Psoas muscle (tissue), 8 donors: ENCODE results near the gene INSYN2B. TPM values are rescaled to one million over a fixed set of nuclear protein-coding genes. Genes with fewer than 3 reads are reported as not detected.

Source experiments
- ATAC-seq, 4 donors: fragments of 200-7000 bp; cut with Tn5 transposase; one replicate each; pipeline ENCODE4 v1.9.1; 2020; ENCODE audit warnings: moderate library complexity in 3 of 4, mild to moderate bottlenecking in 2 of 4
- DNase-seq, 2 donors: peaks; one replicate each; pipeline ENCODE4 v3.0.0-alpha.2; 2020
- H3K27ac ChIP-seq: fragments of 200-600 bp; one replicate; pipeline ENCODE4 v1.8.0; 2022
- H3K27me3 ChIP-seq, 3 donors: fragments of 200-600 bp in 1 of 3; one replicate each; pipeline versions ENCODE4 v1.6.1 to v1.8.0; 2013 to 2022; ENCODE audit warnings: low read length in 2 of 3, mild to moderate bottlenecking in 2 of 3, moderate library complexity in 1 of 3; ENCODE audit not compliant: insufficient read depth in 3 of 3
- H3K36me3 ChIP-seq, 2 donors: fragments of 200-600 bp in 1 of 2; one replicate each; pipeline versions ENCODE4 v1.6.1 to v1.8.0; 2013 to 2022; ENCODE audit warnings: low read depth in 1 of 2, mild to moderate bottlenecking in 1 of 2, moderate library complexity in 1 of 2; ENCODE audit not compliant: insufficient read depth in 1 of 2
- H3K4me1 ChIP-seq: fragments of 200-600 bp; one replicate; pipeline ENCODE4 v1.8.0; 2022
- H3K4me3 ChIP-seq: fragments of 200-600 bp; one replicate; pipeline ENCODE4 v1.8.0; 2022; ENCODE audit warnings: mild to moderate bottlenecking
- H3K9me3 ChIP-seq: fragments of 200-600 bp; one replicate; pipeline ENCODE4 v1.8.0; 2022
- WGBS, 3 donors: extraction: QIAGEN DNeasy Blood & Tissue Kit; methylation state at CpG; one replicate each; pipeline versions ENCODE4 v1.1.6 to v1.1.7; 2013; 5-methylcytosine and 5-hydroxymethylcytosine counted together
- intact Hi-C, 2 donors: fragments of 100-400 bp; cut with DNase I; formaldehyde crosslinking; loops; one replicate each; pipeline versions ENCODE4 v1.11.0 to v1.14.2; 2022
- polyA plus RNA-seq, 3 donors: library from polyadenylated mRNA; stranded (reverse); fragments of 200-250 nt; gene quantifications; one replicate each; pipeline ENCODE4 v1.2.3, GENCODE V29; 2013
- total RNA-seq, 4 donors: library from RNA; stranded (reverse); fragmentation: NEBNext Ultra II Directional in 2 of 4; extraction: Animal tissue kit (Norgen Biotek cat#: 25700) in 2 of 4; gene quantifications; one replicate each; pipeline versions ENCODE4 v1.2.1 to v1.2.4, GENCODE V29; 2021 to 2023
- TF ChIP-seq, protein P1 (sequence below): fragments of 200-600 bp; IDR thresholded peaks from one replicate; pipeline ENCODE4 v1.8.0; 2022; ENCODE audit warnings: antibody characterized with exemption
- donor health status: healthy with polysubstance abuse.
- donor health status: DM: no; HTN: no; CAD: no; lungs with moderate emphysema.
- donor health status: Bipolar disorder and iron deficiency.
- donor health status: healthy.
- donor health status: DM: yes; HTN: yes; CAD: no.
- donor health status: DM: no; HTN: no; CAD: no.
- donor health status: DM: no; HTN: no; CAD: no.
- donor health status: DM: yes; HTN: yes; CAD: no.

The INSYN2B gene
- total and polyA plus RNA-seq, 7 donors: 0.01 TPM; not detected in 6

DNA sequence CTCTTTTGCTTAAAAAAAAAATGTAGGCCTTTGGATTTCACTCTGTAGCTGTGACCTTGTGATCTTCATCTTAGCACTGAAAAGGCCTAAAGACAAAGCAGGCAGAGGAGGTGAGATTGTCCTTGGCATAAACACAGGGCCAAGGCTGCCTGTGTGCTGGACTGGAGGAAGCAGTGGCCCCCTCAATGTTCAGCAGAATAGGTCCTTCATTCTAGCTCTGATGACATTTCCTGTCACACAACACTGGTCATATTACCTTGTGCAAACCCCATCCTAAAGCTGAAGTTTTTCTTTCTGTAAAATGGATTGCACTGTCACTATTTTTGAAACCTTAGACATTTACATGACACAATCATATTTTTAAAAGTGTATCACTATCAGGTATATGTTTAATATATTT lies 147.4 kb downstream of the INSYN2B start:
- TF ChIP-seq, protein P1, sequence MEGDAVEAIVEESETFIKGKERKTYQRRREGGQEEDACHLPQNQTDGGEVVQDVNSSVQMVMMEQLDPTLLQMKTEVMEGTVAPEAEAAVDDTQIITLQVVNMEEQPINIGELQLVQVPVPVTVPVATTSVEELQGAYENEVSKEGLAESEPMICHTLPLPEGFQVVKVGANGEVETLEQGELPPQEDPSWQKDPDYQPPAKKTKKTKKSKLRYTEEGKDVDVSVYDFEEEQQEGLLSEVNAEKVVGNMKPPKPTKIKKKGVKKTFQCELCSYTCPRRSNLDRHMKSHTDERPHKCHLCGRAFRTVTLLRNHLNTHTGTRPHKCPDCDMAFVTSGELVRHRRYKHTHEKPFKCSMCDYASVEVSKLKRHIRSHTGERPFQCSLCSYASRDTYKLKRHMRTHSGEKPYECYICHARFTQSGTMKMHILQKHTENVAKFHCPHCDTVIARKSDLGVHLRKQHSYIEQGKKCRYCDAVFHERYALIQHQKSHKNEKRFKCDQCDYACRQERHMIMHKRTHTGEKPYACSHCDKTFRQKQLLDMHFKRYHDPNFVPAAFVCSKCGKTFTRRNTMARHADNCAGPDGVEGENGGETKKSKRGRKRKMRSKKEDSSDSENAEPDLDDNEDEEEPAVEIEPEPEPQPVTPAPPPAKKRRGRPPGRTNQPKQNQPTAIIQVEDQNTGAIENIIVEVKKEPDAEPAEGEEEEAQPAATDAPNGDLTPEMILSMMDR: no peak
- no peak overlapping the region for H3K27ac ChIP-seq
- no peaks in the 10 kb centered on the region for H3K9me3 ChIP-seq
- no peak overlapping the region for H3K4me3 ChIP-seq
- no peaks in the 10 kb centered on the region for H3K27me3 ChIP-seq
- H3K4me1 ChIP-seq: no peaks in the 10 kb centered on the region
- no peaks in the 10 kb centered on the region for H3K36me3 ChIP-seq
- intact Hi-C loops: no loop called here
- ATAC-seq (no peak), DNase-seq (no peak)

DNA sequence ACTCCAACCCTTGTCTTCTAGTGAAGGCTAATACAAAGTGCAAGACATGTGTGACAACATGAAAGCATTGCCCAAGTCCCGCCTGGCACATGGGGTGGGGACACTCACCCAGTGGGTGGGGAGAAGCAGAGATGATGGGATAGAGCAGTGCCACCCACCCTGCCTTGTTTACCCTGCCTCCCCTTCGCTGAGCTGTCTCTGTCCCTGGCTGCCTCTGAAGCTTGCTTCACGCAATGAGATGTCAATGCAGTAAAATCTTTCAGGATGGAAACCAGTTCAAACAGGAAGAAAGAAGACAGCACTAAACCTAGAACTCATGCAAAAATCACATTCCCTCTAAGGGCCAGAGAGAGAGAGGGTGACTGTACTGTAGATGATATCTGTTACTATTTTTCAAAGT lies 148.0 kb downstream of the INSYN2B start:
- 72 to 79% (median 76%) methylated on average over 3 of the region's 3 CpGs for WGBS, 3 donors
- Histone ChIP-seq H3K27ac (no peak overlapping the region), H3K4me3 (no peak overlapping the region), H3K27me3 (no peaks in the 10 kb centered on the region), H3K9me3 (no peaks in the 10 kb centered on the region), H3K4me1 (no peaks in the 10 kb centered on the region), H3K36me3 (no peaks in the 10 kb centered on the region)
- TF ChIP-seq, protein P1: no peak
- intact Hi-C loops: no loop called here
- DNase-seq (no peak), ATAC-seq (no peak)

DNA sequence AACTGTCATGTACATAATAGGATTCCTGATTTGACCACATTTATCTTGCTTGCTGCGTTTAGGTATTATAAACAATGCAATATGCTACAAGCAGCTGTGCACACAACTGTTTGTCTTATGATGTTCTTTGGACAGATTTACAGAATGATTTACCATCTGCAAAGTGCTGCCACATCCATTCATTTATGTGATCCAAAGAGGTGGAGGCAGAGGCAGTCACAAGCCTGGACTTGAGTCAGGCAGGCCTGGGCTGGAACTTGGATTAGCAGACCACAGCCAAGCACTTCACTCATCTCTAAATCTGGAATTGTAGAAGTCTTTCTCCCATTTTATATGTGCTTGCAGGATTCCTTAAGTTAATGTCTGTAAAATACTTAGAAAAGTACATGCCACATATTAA lies 149.0 kb downstream of the INSYN2B start:
- no peak for DNase-seq
- no peaks in the 10 kb centered on the region for H3K9me3 ChIP-seq
- H3K27ac ChIP-seq: no peak overlapping the region
- intact Hi-C loops: no loop called here
- TF ChIP-seq, protein P1: no peak
- no peak for ATAC-seq
- H3K36me3 ChIP-seq: no peaks in the 10 kb centered on the region
- H3K27me3 ChIP-seq: no peaks in the 10 kb centered on the region
- H3K4me1 ChIP-seq: no peaks in the 10 kb centered on the region
- no peak overlapping the region for H3K4me3 ChIP-seq
- 69 to 86% (median 69%) methylated on average over 1 of the region's 1 CpG for WGBS, 3 donors

DNA sequence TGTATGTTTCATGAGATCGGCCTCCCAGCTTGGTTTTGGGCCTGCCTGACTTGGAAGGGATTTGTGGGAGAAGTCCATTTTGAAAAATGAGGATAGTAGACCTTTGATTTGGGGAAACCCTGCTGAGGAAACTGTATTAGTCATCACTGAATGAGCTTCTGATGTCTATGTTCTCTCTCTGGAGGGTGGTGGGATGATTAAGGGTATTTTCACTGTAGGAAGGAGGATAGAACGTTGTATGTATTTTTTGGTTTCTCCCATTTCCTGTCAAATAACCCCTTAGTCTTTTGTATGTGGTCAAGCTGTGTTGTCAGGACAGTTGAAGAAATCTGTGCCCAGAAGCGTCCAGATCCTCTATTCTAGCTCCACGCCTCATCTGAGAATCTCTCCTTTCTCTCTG lies 151.9 kb downstream of the INSYN2B start:
- intact Hi-C loops: no loop called here
- no peaks in the 10 kb centered on the region for H3K4me1 ChIP-seq
- WGBS, 3 donors: 71 to 80% (median 77%) methylated on average over 4 of the region's 4 CpGs
- DNase-seq: no peak
- TF ChIP-seq, protein P1: no peak
- no peaks in the 10 kb centered on the region for H3K9me3 ChIP-seq
- H3K36me3 ChIP-seq: no peaks in the 10 kb centered on the region
- H3K4me3 ChIP-seq: no peak overlapping the region
- no peak overlapping the region for H3K27ac ChIP-seq
- no peaks in the 10 kb centered on the region for H3K27me3 ChIP-seq
- ATAC-seq: no peak

DNA sequence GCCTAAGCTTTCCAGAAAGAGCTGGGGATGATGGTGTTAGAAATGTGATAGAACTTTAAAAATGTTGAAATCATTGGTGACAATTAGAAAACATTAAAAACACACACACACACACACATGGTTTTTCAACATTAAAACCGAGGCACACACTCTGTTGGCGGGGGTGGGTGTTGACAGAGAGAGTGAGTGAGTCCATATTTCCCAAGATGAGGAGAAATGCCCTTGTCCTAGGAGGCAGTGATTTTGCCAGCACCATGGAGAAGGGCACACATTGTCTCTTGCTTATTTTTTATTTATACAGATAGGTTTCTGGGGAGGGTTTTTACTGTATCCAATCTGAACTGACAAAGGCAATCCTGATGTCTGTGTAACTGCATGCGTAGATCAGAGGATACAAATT lies 152.5 kb downstream of the INSYN2B start:
- H3K27ac ChIP-seq: no peak overlapping the region
- H3K36me3 ChIP-seq: no peaks in the 10 kb centered on the region
- TF ChIP-seq, protein P1: no peak
- H3K4me3 ChIP-seq: no peak overlapping the region
- no peaks in the 10 kb centered on the region for H3K9me3 ChIP-seq
- H3K27me3 ChIP-seq: no peaks in the 10 kb centered on the region
- intact Hi-C loops: no loop called here
- 58 to 75% (median 69%) methylated on average over 3 of the region's 3 CpGs for WGBS, 3 donors
- H3K4me1 ChIP-seq: no peaks in the 10 kb centered on the region
- no peak for ATAC-seq
- DNase-seq: no peak
